NCI-H1930 (cell line): ENCODE measurements around the gene EEF2.

ENCODE experiments used
- DNase-seq, 2 experiments: peaks; one replicate each; lab custom pipeline; 2025; lab: John Stamatoyannopoulos, UW

EEF2 gene

GRCh38 chr19:3984908-3985642 is at the start of gene EEF2:
Gene EEF2 (minus strand): TSS chr19:3985463. CDS start chr19:3985380, 83 bp downstream.
- peak; percentile 65 to 89 for DNase-seq

GRCh38 chr19:4034048-4035017 is 49.1 kb upstream of the EEF2 start:
- no peak for DNase-seq

GRCh38 chr19:4033028-4033956 is 48.0 kb upstream of the EEF2 start:
- DNase-seq, result no peak

- no peak for DNase-seq
These were observed 47.2 kb upstream of the EEF2 start for GRCh38 chr19:4032436-4032835.

- no peak for DNase-seq
These were observed 46.2 kb upstream of the EEF2 start for GRCh38 chr19:4031420-4031819.

- no peak for DNase-seq
These were observed 45.7 kb upstream of the EEF2 start for GRCh38 chr19:4030981-4031380.

GRCh38 chr19:4030552-4030951 is 45.3 kb upstream of the EEF2 start:
- no peak for DNase-seq

GRCh38 chr19:4029247-4029614 is 44.0 kb upstream of the EEF2 start:
- DNase-seq, result no peak

- no peak for DNase-seq
These were observed 43.3 kb upstream of the EEF2 start for GRCh38 chr19:4028334-4029246.

- no peak for DNase-seq
These were observed 41.9 kb upstream of the EEF2 start for GRCh38 chr19:4027146-4027545.

- DNase-seq, result no peak
These were observed 40.1 kb upstream of the EEF2 start for GRCh38 chr19:4025317-4025716.

GRCh38 chr19:4023600-4024398 is 38.5 kb upstream of the EEF2 start:
- no peak for DNase-seq

GRCh38 chr19:4019578-4019977 is 34.3 kb upstream of the EEF2 start:
- no peak for DNase-seq

GRCh38 chr19:4018775-4019504 is 33.7 kb upstream of the EEF2 start:
- DNase-seq, result no peak

- no peak for DNase-seq
These were observed 32.9 kb upstream of the EEF2 start for GRCh38 chr19:4018140-4018613.

- DNase-seq, result no peak
These were observed 31.8 kb upstream of the EEF2 start for GRCh38 chr19:4016903-4017638.

GRCh38 chr19:4016486-4016885 is 31.2 kb upstream of the EEF2 start:
- DNase-seq, result no peak

GRCh38 chr19:4015705-4016402 is 30.6 kb upstream of the EEF2 start:
- DNase-seq, result no peak
